AG08395 (cell line): ENCODE data around the gene DNAJC5.
"Not testable (repeated sequence)": the region's sequence is repeated elsewhere in the genome, so short reads cannot be mapped to it uniquely, and the experiment has no call there.

Source experiments
- DNase-seq: peaks from one replicate; pipeline ENCODE4 v3.0.0; 2012; ENCODE audit warnings: mixed read lengths, low spot score

DNAJC5 gene

DNA sequence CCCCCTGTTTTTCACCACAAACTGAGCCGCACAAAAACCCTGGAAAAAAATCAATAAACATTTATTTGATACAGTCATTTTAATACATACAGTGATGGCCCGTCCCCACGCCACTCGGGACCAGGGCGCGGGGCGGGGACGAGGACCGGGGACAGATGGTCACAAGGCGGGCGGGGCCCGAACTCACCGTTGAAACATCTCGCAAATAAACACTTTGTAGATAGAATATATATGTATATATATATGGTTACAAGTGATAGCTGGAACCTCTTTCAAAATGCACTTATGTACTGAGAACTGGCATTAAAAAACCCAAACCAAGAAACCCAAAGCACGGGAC is 61.7 kb downstream of the DNAJC5 start:
- DNase-seq = no peak

DNA sequence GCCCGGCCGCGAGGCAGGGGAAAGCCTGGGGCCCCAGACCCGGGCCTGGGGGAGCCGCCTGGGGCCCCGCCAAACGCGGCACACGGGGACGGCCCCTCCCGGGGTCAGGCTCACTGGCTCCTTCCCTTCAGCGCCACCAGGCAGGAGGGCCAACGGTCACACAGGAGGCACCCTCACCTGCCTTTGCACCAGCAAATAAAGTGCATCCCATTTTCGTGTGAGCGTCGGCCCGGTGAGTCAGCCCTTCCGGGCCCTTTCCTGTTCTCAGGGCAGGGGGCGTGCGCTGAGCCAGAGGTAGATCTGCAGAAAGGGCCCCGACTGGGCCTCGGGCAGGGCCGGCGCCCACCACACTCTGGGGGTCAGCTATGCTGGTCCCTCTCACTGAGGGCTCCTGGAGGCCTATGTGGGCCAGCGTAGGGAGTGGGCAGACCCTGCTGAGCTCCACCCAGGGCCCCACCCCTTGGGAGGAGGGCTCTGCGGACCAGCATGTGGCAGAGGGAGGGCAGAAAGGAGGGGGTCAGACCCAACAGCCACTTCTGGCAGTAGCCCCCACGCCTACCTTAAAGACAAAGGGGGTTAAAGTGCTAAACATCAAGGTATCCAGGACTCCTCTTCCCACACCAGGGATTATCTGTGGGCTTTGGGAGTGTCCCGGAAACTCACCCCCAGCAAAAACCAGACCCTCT is 62.2 kb downstream of the DNAJC5 start:
- DNase-seq = peak; percentile 67

DNA sequence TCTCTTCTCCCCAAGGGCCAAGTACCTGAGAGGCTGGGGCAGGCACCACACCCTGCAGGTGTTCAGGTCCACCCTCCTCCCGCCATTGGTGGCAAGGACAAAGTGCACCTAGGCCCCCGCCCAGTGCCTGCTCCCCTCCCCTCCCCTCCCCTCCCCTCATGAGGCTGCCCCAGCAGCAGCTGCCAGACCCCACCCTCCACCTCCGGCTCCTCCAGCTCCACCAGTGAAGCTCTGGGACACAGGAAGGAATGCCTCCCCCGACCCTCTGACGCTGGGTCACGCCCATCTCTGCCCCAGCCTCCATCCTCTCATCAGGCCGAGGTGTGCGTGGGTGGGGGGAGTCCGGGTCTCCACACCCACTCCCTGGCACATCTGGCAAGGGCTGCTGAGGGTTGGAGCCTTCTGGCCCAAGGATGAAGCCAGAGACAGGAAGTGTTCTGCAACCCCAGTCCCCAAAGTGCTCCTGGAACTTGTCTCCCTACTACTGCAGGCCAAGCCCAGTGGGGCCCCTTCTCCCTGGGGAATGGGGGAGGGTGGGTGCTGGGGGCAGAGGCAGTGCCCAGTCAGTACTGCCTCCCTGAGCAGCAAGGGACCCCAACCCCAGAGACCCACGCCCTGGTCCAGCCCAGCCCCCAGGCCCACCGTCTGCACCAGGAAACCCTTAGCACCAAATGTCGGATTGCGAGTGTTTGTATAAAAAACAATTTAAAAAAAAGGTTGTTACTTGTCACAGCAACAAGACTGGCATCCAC is 62.9 kb downstream of the DNAJC5 start:
- DNase-seq = no peak

DNA sequence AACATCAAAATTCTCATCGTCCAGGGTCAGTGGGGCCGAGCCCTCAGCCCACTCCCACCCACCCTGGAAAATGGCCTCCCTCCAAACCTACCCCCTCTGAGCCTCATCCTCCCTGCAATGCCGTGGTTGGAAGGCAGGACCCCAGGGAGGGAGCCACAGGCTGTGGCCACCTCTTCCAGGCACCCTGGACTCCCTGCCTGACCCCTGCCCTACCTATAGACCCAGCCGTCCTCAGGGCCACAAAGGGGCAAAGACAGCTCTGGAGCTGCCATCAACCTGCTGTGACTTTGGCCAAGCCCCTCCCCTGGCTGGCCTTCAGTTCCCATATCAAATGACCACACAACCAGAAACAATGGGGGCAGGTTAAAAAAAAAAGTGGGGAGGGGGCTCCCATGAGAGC is 63.5 kb downstream of the DNAJC5 start:
- DNase-seq = no peak

DNA sequence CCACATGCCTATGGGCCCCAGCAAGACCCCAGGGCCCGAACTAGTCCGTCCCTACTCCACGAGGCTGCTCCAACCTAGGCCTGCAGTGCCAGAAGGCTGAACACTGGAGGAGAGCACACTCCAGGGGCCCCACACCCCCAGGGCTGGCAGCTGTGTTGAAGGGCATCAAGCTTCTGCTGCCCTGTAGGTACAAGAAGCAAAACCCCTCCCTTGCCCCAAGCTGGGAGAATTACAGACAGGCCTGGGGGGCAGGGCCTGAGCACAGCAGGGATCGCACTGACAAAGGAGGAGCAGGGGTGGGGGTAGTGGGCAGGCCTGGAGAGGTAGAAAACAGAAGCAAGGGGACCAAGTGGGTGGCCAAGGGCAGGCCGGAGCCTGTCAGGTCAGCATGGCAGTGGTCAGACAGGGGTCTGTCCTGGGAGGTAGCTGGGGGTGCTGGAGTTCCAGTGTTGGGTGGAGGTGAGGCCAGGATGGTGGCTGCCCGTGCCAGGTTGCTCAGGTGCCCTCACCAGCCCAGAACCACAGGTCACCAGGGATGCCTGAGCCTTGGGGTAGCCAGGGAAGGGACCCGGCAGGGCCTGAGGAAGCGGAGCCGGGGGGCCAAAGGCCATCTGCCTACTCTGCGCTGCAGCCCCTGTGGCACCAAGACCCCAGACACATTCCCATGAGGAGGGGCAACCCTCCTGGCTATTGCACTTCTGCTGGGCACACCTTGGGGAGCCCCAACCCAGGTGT is 64.2 kb downstream of the DNAJC5 start:
- no peak for DNase-seq

DNA sequence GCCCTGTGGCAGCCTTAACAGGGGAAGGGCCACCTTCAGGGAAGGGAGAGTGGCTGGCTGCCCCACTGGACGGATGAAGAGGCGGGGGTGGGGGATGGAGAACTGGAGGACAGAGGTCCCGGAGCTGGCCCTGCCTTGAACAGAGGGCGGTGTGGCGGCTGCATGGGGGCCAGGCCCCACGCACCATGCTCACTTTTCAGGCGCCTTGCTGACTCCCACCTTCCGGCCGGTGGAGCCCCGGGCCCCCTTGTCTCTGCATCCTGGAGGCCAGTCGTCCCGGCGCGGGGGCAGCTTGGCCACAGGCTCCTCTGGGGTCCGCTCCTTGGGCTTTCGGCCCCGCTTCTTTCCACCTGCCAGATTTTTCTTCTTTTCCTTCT is 64.8 kb downstream of the DNAJC5 start:
- DNase-seq = no peak

DNA sequence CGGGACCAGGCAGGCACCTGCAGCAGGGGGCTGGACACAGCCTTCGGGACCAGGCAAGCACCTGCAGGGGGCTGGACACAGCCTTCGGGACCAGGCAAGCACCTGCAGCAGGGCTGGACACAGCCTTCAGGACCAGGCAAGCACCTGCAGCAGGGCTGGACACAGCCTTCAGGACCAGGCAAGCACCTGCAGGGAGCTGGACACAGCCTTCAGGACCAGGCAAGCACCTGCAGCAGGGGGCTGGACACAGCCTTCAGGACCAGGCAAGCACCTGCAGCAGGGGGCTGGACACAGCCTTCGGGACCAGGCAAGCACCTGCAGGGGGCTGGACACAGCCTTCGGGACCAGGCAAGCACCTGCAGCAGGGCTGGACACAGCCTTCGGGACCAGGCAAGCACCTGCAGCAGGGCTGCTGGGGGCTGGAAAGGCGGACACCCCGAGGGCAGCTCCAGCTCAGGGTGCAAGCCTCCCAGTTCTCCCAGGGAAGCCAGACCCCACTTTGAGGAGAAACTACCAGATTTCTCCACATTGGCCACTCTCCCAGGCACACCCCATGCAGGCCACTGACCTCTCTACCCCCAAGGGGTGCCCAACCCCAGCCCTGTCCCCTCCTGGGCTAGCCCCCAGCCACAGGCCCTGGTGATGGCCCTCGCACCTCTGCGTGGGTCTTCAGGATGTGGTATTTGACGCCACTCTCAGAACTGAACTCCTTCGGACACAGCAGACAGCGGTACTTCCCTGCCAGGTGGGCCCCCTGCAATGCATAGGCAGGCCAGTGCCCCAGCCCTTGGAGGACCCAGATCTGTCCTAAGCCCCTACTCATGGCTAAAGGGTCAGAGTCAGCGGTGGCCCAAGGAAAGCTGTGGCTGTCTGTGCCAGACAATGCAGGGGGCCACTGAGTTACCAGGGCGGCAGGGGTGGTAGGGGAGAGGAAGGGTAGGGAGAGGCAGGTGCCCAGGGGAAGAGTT is 66.0 kb downstream of the DNAJC5 start:
- not testable (repeated sequence) for DNase-seq

DNA sequence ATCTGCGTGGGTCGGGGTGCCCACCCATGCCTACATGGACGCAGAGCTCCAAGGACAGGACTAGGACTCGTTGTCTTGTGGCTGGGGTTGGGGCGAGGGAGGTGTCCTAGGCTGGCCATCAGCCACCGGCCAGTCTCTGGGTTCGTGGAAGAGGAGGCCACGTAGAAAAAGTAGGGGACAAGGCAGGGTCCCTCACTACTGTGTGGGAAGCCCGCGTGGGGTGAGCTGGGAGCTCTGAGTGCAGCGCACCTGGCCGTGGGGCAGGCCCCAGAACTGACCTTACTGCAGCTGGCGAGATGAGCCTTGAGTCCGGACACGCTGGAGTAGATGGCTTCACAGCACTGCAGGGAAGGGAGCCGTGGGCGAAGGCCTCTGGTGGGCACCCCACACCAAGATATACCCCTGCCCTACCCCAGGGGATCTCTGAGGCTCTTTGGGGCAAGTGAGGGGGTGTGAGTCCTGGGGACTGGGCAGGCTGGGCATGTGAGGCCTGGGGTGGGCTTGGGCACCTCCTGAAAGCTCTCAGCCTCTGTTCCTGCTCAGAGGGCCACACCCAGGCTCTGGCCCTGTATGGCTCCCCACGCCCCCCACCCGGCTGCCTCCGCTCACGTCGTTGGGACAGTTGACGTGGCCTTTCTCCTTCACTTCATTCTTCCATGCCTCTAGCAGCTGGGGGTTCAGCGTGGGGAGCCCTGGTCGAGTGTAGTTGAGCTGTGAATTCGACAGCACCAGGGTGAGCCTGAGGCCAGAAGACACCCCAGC is 66.9 kb downstream of the DNAJC5 start:
- no peak for DNase-seq

DNA sequence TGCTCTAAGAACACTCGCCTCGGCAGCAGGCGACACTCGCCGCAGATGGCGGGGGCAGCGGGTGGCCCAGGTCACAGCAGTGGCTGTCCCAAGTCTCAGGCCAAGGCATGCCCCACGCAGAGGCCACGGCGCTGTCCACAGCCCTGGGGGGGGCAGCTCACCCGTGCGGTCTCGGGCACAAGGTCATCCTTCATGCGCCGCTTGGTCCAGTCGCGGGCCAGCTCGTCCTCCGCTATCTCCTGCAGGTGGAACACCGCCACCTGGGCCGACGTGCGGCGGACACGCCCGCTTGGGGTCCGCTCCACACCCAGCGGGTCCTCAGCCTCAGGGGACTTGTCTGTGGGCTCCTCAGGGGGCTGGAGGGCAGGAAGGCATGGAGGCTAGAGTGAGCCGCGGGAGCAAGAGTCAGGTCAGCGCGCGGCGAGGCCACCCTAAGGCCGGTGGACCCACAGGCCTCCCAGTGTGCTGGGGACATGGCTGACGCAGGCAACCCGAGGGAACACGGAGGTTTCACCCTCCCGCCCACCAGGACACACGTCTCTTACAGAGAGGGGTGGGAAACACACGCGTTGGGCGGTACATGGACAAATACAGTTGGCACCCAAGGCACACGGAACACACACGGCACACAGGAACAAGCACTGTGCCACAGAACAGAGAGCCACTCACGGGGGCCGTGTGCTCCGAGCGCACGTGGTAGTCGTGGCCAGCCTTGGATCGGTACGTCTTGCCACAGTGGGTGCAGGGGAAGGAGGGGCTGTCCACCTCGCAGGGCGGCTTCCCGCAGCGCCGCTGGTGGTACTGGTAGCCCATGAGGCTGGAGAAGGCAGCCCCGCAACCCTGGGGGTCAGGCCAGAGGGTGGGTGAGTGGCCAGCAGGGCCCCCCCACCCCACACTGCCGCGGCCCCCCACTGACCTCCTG is 67.8 kb downstream of the DNAJC5 start:
- no peak for DNase-seq

DNA sequence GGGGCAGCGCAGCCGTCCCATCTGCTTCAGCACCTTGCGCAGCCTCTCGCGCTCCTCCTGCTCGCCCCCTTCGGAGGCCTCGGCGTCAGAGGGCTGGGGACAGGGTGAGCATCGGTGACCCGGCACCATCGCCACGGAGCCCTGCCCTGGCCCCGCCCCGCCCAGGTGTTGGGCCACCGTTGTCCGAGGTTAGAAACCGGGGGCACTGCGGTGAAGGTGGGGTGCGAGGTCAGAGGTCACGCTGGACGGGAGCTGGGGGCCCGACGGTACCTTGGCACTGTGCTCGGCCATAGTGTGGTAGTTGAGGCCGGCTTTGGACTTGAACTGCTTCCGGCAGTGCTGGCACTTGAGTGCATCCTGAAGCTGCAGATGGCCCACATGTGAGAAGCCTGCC is 68.4 kb downstream of the DNAJC5 start:
- no peak for DNase-seq

DNA sequence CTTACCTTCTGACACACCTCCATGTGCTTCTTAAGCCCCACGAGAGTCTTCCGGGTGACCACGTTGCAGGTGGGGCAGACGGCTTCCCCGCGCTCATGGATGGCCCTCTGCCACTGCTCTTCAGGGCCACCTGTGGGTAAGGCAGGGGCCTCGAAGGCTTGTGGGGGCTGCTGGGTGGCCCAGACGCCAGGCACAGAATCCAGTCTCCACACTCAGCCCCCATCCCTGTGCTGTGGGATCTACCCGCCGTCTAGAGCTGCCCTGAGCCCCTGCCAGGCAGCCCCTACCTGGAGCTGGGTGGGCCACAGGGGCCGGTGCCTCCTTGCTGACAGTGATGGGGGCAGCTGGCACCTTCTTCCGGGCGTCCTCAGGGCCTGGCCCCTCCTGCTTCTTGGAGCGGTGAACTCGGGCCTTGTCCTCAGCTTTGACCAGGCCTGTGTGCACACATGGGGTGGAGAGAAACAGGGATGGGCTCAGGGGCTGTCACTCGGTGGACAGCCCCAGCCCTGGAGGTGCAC is 68.9 kb downstream of the DNAJC5 start:
- DNase-seq = no peak

DNA sequence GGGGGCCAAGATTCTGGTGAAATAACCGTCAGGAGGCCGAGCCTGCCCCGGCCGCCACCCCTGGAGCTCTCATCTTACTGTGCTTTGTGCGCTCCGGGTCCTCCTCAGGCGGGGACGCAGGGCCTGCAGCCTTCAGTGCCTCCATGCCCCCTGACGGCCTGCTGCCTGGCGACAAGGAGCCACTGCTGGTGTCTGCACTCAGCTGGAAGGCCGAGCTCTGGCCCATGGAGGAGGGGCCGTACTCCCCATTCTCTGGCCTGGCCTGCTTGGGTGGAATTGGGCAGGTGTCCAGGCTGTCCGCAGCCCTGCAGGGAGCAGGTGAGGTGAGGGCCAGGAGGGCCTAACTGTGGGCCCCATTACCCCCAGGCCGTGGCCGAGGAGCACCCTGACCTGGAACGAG is 69.5 kb downstream of the DNAJC5 start:
- DNase-seq = no peak

DNA sequence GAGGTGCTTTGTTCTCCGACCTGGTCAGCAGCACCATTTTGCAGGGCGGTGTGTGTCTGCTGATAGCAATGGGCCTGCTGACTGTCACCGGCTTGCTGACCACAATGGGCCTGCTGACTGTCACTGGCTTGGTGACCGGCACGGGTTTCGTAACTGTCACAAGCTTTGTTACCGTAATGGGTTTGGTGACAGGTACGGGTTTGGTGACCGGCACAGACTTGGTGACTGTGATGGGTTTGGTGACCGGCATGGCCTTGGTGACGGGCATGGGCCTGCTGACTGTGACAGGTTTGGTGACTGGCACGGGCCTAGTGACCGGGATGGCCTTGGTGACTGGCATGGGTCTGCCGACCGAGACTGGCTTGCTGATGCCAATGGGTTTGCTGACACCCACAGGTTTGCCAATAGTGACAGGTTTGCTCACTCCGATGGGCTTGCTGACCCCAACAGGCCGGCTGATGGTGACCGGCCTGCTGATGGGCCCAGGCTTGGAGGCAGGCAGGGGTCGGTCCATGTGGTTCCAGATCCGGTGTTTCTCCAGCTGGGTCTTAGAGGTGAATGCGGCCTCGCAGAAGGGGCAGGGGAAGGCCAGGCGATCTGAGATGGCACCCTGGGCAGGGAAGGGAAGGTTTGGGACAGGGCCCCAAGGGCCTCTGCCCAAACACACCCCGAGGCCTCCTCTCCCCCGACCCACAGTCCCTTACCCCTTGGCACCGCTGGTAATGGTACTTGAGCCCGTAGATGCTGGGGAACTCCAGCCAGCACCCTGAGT is 71.4 kb downstream of the DNAJC5 start:
- no peak for DNase-seq

DNA sequence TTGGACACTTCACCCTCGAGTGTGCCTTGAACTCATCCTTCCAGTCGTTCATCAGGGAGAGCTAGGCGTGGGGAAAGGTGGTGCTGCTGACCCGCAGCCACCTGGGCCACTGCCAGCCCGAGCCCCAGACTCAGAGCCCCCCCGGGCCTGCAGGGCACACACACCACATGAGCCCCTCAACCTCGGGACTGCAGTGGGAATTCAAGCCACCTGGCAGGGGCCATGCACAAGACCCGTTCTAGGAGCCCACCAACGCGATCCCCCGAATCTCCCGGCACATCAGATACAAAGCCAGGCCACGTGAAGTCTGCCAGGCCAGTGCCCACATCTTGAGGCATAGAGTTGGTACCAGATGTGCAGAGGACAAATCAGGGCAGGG is 72.0 kb downstream of the DNAJC5 start:
- no peak for DNase-seq

DNA sequence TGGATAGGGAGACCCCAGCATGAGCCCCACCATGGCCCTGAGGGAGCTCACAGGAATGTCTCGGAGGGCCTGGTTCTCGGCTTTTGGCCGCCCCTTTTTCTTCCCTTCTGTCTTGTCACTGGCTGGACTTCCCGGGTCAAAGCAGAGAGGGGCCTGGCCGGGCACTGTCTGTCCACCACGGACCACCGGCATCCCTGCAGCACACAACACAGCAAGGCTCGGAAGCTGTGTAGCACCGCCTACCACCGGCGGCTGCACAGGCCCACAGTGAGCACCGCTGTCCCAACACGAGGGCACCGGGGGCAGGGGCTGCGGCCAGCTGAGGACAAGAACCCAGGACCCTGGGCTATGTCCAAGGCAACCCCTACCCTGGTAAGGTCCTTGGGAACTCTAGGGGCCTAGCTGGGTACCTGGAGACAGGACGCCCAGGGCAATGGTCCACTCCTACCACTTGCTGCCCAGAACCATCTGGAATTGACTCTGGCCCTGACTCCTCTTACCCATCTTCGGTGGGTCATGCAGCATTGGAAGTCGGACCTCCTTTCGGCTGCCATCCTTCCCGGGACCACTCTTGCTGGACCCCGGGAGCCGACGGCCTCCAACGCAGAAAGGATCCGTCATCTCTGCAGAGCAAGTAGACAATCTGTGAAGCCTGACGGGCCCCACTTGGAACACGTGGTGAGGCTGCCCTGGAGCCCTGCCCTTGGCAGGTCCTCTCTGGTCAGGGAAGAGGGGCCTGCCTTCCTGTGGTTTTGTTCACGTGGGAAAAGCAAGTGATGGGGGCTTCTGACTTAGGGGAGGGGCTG is 72.6 kb downstream of the DNAJC5 start:
- no peak for DNase-seq

DNA sequence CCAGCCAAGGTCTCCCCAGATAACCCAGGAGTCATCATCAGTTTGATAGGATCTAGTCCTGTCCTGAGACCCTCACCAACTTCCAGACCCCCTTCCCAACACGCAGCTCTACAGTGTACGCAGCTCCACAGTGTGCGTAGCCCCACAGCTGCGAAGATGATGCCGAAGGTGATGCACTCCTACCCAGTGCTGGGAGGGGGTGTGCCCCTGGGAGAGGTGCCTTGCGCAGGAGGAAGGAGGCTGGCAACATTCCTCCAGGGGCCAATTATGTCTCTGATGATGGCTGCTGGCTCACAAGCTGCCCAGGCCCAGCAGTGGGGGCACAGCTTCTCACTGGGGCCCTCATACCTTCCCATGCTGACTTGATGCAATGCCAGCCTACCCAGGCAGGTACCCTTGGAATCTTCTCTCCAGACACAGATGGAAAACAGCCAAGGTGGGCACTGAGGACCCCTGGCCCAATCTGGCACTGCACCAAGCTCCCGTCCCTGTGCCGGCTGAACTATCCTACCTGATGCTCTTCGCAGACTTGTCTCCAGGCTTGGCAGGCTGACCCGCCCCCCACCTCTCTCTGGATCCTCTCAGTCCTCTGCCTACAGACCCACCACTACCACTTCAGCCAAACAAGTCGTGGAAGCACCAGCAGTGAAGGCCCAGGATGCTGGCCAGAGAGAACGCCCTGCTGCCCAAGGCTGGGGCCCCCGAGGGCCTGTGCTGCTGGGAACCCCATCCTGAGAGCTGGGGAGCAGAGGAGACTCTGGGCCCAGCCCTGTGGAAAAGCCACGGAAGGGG is 73.4 kb downstream of the DNAJC5 start:
- DNase-seq = no peak

DNA sequence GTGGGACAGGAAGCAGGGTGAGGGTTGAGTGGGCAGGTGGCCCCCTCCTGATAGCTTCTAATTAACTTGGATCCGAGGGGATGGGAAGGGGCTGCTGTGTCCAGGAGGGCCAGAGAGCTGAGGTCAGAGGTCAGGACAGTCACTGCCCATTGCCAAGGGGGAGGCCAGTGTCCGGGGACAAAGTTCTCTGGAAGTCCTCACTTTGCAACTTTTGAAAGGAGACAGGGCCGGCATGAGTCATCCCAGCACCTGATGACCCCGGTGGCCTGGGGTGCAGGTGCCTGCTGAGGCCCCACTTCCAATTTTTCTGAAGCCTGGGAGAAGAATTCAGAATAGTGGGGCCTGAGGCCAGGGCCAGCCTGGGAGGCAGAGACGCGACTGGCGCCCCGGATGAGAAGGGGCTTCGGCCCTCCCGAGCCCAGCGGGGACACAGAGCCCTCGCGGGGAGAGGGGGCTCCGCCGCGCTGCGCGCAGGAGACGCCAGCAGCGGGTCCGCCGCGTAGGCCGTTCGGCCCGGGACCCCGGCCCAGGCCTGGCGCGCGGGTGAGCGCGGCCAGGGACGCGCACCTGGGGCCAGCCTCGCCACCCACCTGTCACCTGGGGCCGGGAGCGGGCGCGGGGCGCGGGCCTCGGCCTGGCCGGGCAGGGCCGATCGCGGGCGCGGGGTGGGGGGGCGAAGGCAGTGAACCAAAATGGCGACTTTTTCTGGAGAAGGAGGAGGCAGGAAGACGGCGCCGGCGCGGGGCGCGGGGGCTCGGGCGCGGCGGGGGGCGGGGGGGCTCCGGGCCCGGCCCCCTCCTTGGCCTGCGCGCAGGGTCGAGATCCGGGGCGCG is 74.2 kb downstream of the DNAJC5 start:
- DNase-seq = no peak
